A549 treated with AZD9567 at 1 μM for 4 hours (cell line): ENCODE measurements around the gene IL32. TPM values are rescaled to one million over a fixed set of nuclear protein-coding genes. Genes with fewer than 3 reads are reported as not detected.

ENCODE experiments used
- total RNA-seq: library from RNA; stranded (reverse); fragments of 200-300 nt; extraction: Qiagen RNA extraction; gene quantifications from 5 replicates; pipeline ENCODE4 v1.2.3, GENCODE V29; 2022; ENCODE audit not compliant: insufficient read depth

Gene IL32
- 13.0 to 37.1 TPM (median 22.9 TPM) in 5 replicates for total RNA-seq

GRCh38 chr16:3065069-3065741 is at the start of gene IL32:
IL32 (plus strand) TSS chr16:3065640; CDS start chr16:3065812, 172 bp downstream.

GRCh38 chr16:3017794-3018506 is 47.5 kb upstream of the IL32 start, which contains the start of gene CLDN6:
CLDN6 (minus strand) TSS chr16:3018183; CDS start chr16:3016021, 2,162 bp downstream.

GRCh38 chr16:3020247-3020603 is 45.2 kb upstream of the IL32 start, which contains the start of gene TNFRSF12A:
TNFRSF12A (plus strand) TSS chr16:3020368; CDS start chr16:3020398, 30 bp downstream.

GRCh38 chr16:3023669-3024478 is 41.6 kb upstream of the IL32 start, which contains the start of the genes HCFC1R1 and THOC6:
HCFC1R1 (minus strand) TSS chr16:3023942; CDS start chr16:3023941, 1 bp downstream.
THOC6 (plus strand) TSS chr16:3024035; CDS start chr16:3024327, 292 bp downstream.

GRCh38 chr16:3036726-3037315 is 28.6 kb upstream of the IL32 start, which contains the start of gene BICDL2:
BICDL2 (minus strand) TSS chr16:3036944; CDS start chr16:3035496, 1,448 bp downstream.

GRCh38 chr16:3045758-3046640 is 19.4 kb upstream of the IL32 start, which contains the start of gene MMP25:
MMP25 (plus strand) TSS chr16:3046561; CDS start chr16:3046918, 357 bp downstream.

GRCh38 chr16:3098459-3099394 is 33.3 kb downstream of the IL32 start, which contains the start of gene ZSCAN10:
ZSCAN10 (minus strand) TSS chr16:3099294; CDS start chr16:3092937, 6,357 bp downstream.

GRCh38 chr16:3112058-3112880 is 46.8 kb downstream of the IL32 start, which contains the start of gene ZNF205:
ZNF205 (plus strand) TSS chr16:3112586; CDS start chr16:3113431, 845 bp downstream.

Other genes starting within 250 kb of the IL32 start
- 0.16 to 0.24 TPM in 2 of 5 replicates, not detected in the others for gene PRSS21, start 248.4 kb upstream of the IL32 start, total RNA-seq
- gene ZG16B, start 235.3 kb upstream of the IL32 start, total RNA-seq, result 0.49 to 0.80 TPM (median 0.66 TPM) in 4 of 5 replicates, not detected in the other
- gene PRSS22, start 207.5 kb upstream of the IL32 start, total RNA-seq, result 0.67 to 1.9 TPM (median 1.1 TPM) in 5 replicates
- gene FLYWCH2, start 182.4 kb upstream of the IL32 start, total RNA-seq, result 48.1 to 54.9 TPM (median 50.4 TPM) in 5 replicates
- gene FLYWCH1, start 153.7 kb upstream of the IL32 start, total RNA-seq, result 23.6 to 29.2 TPM (median 26.3 TPM) in 5 replicates
- gene KREMEN2, start 101.4 kb upstream of the IL32 start, total RNA-seq, result 2.0 to 2.5 TPM (median 2.1 TPM) in 4 of 5 replicates, not detected in the other
- 46.7 to 50.9 TPM (median 49.9 TPM) in 5 replicates for gene PAQR4, start 96.3 kb upstream of the IL32 start, total RNA-seq
- gene PKMYT1, start 85.2 kb upstream of the IL32 start, total RNA-seq, result 68.3 to 98.4 TPM (median 93.8 TPM) in 5 replicates
- 0.37 to 0.71 TPM (median 0.42 TPM) in 4 of 5 replicates, not detected in the other for gene CLDN9, start 52.7 kb upstream of the IL32 start, total RNA-seq
- 0.18 to 1.2 TPM (median 0.28 TPM) in 5 replicates for gene CLDN6, start 47.5 kb upstream of the IL32 start, total RNA-seq
- gene TNFRSF12A, start 45.3 kb upstream of the IL32 start, total RNA-seq, result 438 to 673 TPM (median 603 TPM) in 5 replicates
- gene HCFC1R1, start 41.7 kb upstream of the IL32 start, total RNA-seq, result 226 to 241 TPM (median 237 TPM) in 5 replicates
- gene THOC6, start 41.6 kb upstream of the IL32 start, total RNA-seq, result 26.4 to 38.3 TPM (median 35.7 TPM) in 5 replicates
- not detected in 5 replicates for gene BICDL2, start 28.7 kb upstream of the IL32 start, total RNA-seq
- gene MMP25, start 19.1 kb upstream of the IL32 start, total RNA-seq, result 0.86 to 1.1 TPM (median 0.96 TPM) in 4 of 5 replicates, not detected in the other
- 0.03 TPM in 1 of 5 replicates, not detected in the others for gene ZSCAN10, start 33.7 kb downstream of the IL32 start, total RNA-seq
- gene ZNF205, start 46.9 kb downstream of the IL32 start, total RNA-seq, result 12.9 to 15.4 TPM (median 14.2 TPM) in 5 replicates
- 12.4 to 13.5 TPM (median 12.8 TPM) in 5 replicates for gene ZNF213, start 69.4 kb downstream of the IL32 start, total RNA-seq
- 0.13 to 0.31 TPM (median 0.26 TPM) in 4 of 5 replicates, not detected in the other for gene OR1F1, start 122.6 kb downstream of the IL32 start, total RNA-seq
- gene ZNF200, start 169.5 kb downstream of the IL32 start, total RNA-seq, result 7.8 to 9.3 TPM (median 8.4 TPM) in 5 replicates
- not detected in 5 replicates for gene MEFV, start 191.0 kb downstream of the IL32 start, total RNA-seq
- 33.5 to 39.6 TPM (median 36.7 TPM) in 5 replicates for gene ZNF263, start 217.9 kb downstream of the IL32 start, total RNA-seq
- 0.87 to 2.1 TPM (median 1.2 TPM) in 5 replicates for gene TIGD7, start 239.8 kb downstream of the IL32 start, total RNA-seq
- gene ZNF75A, start 239.9 kb downstream of the IL32 start, total RNA-seq, result 10.6 to 20.8 TPM (median 11.2 TPM) in 5 replicates